Effector CD8-positive, alpha-beta T cell (primary cell): ENCODE data around the gene PCNX1.
"Not testable (repeated sequence)": the region's sequence is repeated elsewhere in the genome, so short reads cannot be mapped to it uniquely, and the experiment has no call there.

Experiments used
- DNase-seq: peaks from one replicate; lab custom pipeline; 2025; lab: John Stamatoyannopoulos, UW

Gene PCNX1

DNA sequence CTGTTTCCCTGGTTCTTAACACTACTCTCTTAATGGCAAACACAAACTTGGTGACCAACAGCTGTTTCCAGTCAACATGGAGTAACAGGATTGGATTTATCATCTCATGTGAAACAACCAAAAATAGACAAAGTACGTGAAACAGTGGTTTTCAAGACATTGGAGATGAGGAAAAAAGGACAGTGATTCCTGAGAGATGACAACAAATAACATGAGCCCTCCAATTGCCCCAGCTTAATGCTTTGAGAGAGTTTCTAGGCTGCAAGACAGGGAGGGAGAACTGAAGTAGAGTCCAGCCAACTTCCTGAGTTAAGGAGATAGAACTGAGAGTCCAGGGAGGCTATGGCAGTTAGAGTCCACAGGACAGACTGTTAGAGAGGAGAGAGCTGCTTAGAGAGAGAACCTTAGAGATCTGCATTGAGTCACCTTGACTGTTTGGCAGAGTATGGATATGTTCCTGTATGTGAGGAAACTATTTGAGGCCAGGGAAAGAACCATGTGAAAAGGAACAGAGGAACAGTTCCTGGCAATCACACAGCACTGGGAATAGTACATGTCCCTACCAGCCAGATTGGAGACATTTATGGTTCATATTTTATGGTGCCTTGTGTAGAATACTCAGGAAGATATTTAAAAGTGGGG is 106.4 kb downstream of the PCNX1 start:
- DNase-seq = no peak

DNA sequence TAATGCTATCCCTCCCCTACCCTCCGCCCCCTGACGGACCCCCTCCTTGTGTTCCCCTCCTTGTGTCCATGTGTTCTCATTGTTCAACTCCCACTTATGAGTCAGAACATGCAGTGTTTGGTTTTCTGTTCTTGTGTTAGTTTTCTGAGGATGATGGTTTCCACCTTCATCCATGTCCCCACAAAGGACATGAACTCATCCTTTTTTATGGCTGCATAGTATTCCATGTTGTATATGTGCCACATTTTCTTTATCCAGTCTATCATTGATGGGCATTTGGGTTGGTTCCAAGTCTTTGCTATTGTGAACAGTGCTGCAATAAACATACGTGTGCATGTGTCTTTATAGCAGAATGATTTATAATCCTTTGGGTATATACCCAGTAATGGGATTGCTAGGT is 112.7 kb downstream of the PCNX1 start:
- DNase-seq = not testable (repeated sequence)

- no peak for DNase-seq
Observed at GRCh38 chr14:71021347-71022011, 114.2 kb downstream of the PCNX1 start.

- DNase-seq = no peak
Observed at GRCh38 chr14:71022012-71022869, 115.0 kb downstream of the PCNX1 start.

DNA sequence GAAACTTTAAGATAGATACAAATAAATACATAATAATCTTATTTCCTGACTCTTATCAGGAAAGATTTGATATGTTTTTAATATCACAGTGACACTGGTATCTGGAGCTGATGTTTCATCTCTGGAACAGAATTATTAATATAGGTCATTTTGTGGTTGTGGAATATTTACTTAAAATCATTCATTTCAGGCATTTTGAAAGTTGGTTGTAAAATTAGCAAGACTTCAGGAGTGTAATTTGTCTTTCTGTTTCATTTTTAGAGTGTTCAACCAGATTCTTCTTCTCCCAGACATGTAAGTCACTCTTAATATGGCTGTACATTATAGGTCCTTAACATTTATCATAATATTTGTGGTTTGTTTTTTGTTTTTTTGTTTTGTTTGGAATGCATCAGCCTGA is 115.7 kb downstream of the PCNX1 start:
- no peak for DNase-seq

DNA sequence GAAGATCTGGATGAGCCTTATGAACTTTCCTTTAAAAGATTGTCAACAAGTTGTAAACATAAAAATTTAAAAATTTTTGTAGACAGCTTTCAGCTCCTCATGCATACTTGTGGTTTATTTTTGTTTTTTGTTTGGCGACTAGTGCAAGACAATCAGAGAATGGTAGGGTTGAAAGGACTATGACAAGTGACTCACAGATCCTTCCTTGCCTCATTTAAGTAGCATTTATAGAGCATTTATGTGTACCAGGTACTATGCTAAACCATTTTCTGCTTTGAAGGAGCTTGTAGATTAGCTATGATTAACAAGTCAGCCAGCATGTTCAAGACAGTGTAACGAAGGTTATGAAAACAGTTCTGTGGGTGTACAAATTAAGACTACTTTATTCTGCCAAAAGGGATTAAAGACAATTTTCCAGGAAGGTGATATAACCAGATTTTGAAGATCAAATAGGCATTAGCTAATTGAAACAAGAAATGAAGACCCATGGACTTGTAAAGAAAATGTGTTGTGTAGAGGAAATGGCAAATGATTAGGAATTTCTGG is 122.0 kb downstream of the PCNX1 start:
- no peak for DNase-seq

DNA sequence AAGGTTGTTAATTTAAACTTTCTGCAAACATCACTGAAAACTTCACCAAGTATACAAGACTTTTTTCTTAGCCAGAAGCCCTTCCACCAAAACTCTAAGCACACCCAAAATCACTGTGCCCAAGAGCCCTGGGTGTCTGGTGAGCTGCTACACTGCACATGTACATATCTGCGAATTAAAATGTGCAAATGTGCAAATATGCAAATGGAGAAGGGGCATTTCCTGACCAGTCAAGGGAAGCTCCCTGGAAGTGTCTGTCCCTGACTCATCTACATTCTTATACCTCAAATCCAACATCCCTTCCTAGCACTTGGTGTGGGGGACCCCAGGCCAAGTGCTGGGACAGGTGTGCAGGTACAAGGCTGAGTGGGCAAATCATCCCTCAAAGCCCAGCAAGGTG is 123.7 kb downstream of the PCNX1 start:
- DNase-seq = no peak

GRCh38 chr14:71036433-71036832 is 129.2 kb downstream of the PCNX1 start:
- no peak for DNase-seq

DNA sequence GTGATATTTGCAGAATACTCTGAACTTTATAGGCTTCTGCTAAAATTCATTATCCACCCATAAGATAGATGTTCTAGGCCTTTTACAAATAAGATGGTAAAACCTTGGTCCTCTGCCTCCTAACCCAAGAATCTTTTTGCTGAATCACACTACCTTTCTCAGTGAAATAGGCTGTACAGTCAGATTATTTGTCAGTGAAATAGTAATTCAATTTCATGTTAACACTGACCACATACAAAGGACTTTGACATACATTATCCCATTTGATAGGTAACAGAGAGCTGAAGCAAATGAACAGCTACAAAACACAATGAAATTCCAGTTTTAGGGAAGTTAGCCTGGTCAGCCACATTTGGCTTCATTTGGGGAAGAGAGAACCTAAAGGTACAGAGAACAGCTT is 141.1 kb downstream of the PCNX1 start:
- no peak for DNase-seq

DNA sequence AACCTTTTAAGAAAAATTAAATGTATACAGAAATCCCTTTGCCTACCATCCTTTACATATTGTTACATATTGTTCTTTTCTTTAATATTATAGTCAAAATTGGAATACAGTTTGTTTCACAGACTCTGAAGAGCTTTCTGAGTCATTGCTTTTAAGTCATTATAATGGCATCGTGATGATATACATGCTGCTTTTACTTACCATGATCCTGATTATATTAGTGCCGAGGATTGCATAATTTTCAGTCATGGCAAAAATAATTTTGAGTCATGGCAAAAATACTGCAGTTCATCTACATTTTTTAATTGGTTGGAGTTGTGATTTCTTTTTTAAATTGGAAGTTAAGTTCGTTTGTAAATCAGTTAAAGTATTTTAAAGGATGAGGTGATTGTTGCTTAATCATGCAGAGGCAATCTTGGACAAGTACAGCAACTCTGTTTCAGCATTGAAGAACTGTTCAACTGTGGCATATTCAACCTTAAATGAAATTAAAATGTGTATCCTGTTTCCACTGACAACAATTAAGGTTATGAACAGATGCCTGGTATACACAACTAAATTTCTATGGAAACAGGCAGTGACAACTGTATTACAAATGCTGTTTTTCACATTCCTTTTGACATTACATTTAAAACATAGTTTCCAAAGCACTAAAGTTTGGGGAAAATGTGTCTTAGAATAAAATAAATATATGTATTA is 142.3 kb downstream of the PCNX1 start:
- DNase-seq = no peak

DNA sequence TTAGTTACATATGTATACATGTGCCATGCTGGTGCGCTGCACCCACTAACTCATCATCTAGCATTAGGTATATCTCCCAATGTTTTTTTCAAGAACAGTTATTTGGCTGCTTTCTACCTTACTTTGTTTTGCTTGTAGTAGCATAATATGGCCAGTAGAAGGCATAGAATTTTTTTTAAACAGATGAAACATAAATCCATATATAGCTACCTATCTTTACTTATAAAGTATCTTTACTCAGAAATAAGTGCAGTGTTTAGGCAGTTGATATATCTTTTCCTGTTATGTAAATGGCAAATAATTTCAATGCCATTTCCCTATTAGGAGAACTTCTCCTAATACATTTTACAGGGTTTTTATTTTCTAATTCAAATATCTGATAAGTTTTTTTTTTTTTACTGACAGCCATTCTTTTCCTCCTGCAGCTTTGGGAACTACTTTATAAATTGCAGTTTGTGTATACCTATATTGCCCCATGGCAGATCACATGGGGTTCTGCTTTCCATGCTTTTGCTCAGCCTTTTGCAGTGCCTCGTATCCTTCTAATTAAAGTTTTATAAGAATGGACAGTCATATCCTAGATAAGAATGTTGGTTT is 143.1 kb downstream of the PCNX1 start:
- DNase-seq = no peak

GRCh38 chr14:71054706-71055105 is 147.4 kb downstream of the PCNX1 start:
- DNase-seq = no peak

DNA sequence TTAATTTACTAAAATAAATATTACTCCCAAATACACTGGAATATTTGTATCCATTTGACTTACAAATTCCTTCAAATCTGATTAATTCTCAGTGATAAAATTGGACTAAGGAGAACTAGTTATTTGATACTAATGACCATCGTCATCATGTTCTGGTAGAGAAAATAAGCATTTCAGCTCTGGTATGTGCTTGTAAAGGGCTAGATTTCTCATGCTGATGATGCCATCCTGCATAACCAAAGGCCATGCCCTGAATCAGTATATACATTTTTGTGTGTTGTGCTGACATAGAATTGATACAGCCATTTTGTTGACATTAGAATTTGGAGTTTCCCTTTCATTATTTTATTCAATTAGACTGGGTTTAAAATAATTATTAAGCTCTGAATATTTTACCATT is 148.9 kb downstream of the PCNX1 start:
- DNase-seq = no peak

GRCh38 chr14:71060274-71060673 is 153.0 kb downstream of the PCNX1 start:
- DNase-seq = no peak

GRCh38 chr14:71060825-71061455 is 153.7 kb downstream of the PCNX1 start:
- no peak for DNase-seq

DNA sequence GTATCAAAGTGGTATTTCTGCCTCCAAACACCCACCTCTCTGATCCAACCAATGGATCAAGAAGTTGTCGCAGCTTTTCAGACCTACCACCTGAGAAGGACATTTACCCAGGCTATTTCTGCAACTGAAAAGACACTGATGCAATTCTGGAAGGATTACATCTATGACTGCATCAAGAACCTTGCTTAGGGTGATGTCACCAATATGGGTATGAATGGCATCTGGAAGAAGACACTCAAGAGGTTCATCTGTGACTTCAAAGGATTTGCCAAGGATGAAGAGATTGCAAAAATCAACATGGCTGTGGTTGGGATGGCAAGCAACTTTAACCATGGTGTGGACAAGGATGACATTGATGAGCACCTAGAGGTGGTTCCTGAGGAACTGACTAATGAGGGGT is 154.2 kb downstream of the PCNX1 start:
- DNase-seq = no peak

GRCh38 chr14:71062581-71063303 is 155.5 kb downstream of the PCNX1 start:
- DNase-seq = no peak

DNA sequence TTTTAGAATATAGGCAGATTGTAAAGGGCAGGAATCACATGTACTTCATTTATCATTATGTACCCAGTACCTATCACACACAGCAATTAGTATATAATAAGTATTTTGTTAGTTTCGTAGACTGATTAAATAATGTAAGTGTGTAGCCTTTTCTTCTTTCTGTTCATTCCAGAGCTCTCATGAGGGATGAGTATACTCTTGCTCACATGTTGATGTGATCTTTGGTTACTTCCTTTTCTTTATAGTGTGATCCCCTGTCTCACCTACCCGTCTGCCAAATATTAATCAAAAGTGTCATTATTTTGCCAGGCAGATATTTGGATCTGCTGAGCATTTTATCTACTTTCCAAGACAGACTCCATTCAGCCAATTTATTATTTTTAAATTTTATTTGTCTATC is 156.1 kb downstream of the PCNX1 start:
- DNase-seq = no peak

GRCh38 chr14:71064747-71065146 is 157.5 kb downstream of the PCNX1 start:
- not testable (repeated sequence) for DNase-seq

DNA sequence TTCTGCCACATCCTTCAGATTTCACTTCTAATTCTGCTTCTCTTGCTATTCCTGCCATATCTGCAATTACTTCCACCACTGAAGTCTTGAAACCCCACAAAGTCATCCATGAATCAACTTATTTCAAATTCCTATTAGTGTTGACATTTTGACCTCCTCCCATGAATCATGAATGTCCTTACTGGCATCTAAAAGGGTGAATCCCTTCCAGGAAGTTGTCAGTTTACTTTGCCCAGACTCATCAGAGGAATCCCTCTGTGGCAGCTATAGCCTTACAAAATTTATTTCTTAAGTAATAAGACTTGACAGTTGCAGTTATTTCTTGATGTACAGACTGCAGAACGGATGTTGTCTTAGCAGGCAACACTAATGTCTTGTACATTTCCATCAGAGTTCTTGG is 162.9 kb downstream of the PCNX1 start:
- no peak for DNase-seq
